Body of pancreas (tissue), 4 donors: ENCODE data around the gene GID8. TPM values are rescaled to one million over a fixed set of nuclear protein-coding genes. Genes with fewer than 3 reads are reported as not detected.

Source experiments
- ATAC-seq: fragments of 150-250 bp; one replicate; pipeline ENCODE4 v1.9.1; 2016
- DNase-seq, 4 donors: peaks; one replicate each; pipeline ENCODE4 v3.0.0-alpha.2; 2019
- H3K27ac ChIP-seq, 4 donors: fragments of 200-600 bp; sonication (generic); 1 replicate in 3 of 4; 2 replicates in 1 of 4; pipeline versions ENCODE4 v1.5.1 to v1.6.1; 2016 to 2019; ENCODE audit warnings: mild to moderate bottlenecking in 1 of 4, mixed read lengths in 1 of 4, moderate library complexity in 1 of 4
- H3K27me3 ChIP-seq, 2 donors: fragments of 200-600 bp; sonication (generic); one replicate each; pipeline ENCODE4 v1.6.0; 2016; ENCODE audit warnings: mild to moderate bottlenecking in 1 of 2
- H3K36me3 ChIP-seq, 2 donors: fragments of 200-600 bp; sonication (generic); replicated peaks in 1 of 2; 2 replicates each; pipeline ENCODE4 v1.5.1; 2016; ENCODE audit warnings: low read depth in 2 of 2; ENCODE audit not compliant: insufficient read depth in 1 of 2
- H3K4me1 ChIP-seq: fragments of 200-600 bp; sonication (generic); one replicate; pipeline ENCODE4 v1.6.0; 2016
- H3K4me3 ChIP-seq, 2 donors: fragments of 200-600 bp; sonication (generic); 1 replicate in 1 of 2; 2 replicates in 1 of 2; pipeline ENCODE4 v1.5.1; 2016 to 2019
- H3K9me3 ChIP-seq, 3 donors: fragments of 200-600 bp; sonication (generic); 1 replicate in 2 of 3; 2 replicates in 1 of 3; pipeline ENCODE4 v1.5.1; 2016
- POLR2A ChIP-seq, 3 donors: fragments of 450-650 bp; IDR thresholded peaks; one replicate each; pipeline ENCODE4 v1.6.1; 2016; ENCODE audit warnings: antibody characterized with exemption in 3 of 3, mild to moderate bottlenecking in 2 of 3
- WGBS, 2 donors: methylation state at CpG; one replicate each; pipeline ENCODE4 v1.1.5; 2017; 5-methylcytosine and 5-hydroxymethylcytosine counted together
- intact Hi-C: fragments of 100-400 bp; cut with DNase I; formaldehyde crosslinking; loops from one replicate; pipeline ENCODE4 v1.15.1; 2023
- total RNA-seq, 2 donors: library from RNA; depleted of rRNA; stranded (reverse); fragments of >200 nt; gene quantifications; one replicate each; pipeline ENCODE4 v1.1.0, GENCODE V29; 2016
- TF ChIP-seq, protein P1 (sequence below), 7 experiments: fragments of 450-650 bp in 4 of 7; fragments of 200-600 bp in 3 of 7; sonication (generic) in 3 of 7; IDR thresholded peaks; one replicate each; pipeline ENCODE4 v1.5.1; 2016 to 2019; ENCODE audit warnings: antibody characterized with exemption in 7 of 7

The GID8 gene
- total RNA-seq, 2 donors from 2014 or later: 26.2 to 29.7 TPM

- WGBS, 2 donors: 85% methylated on average over 6 of the region's 6 CpGs; no CpG with 5 or more reads in 1 of the 2 donors
- intact Hi-C loops: no loop called here
- Histone ChIP-seq H3K4me3 (no peak overlapping the region), H3K9me3 (no peaks in the 10 kb centered on the region), H3K4me1 (no peaks in the 10 kb centered on the region), H3K27ac (no peak overlapping the region), H3K27me3 (no peaks in the 10 kb centered on the region), H3K36me3 (no peaks in the 10 kb centered on the region)
- DNase-seq (no peak), ATAC-seq (no peak)
- no peak for TF ChIP-seq POLR2A (IDR thresholded peaks at IDR 0.05)
- TF ChIP-seq, protein P1, sequence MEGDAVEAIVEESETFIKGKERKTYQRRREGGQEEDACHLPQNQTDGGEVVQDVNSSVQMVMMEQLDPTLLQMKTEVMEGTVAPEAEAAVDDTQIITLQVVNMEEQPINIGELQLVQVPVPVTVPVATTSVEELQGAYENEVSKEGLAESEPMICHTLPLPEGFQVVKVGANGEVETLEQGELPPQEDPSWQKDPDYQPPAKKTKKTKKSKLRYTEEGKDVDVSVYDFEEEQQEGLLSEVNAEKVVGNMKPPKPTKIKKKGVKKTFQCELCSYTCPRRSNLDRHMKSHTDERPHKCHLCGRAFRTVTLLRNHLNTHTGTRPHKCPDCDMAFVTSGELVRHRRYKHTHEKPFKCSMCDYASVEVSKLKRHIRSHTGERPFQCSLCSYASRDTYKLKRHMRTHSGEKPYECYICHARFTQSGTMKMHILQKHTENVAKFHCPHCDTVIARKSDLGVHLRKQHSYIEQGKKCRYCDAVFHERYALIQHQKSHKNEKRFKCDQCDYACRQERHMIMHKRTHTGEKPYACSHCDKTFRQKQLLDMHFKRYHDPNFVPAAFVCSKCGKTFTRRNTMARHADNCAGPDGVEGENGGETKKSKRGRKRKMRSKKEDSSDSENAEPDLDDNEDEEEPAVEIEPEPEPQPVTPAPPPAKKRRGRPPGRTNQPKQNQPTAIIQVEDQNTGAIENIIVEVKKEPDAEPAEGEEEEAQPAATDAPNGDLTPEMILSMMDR (IDR thresholded peaks at IDR 0.05): no peak
Observed at GRCh38 chr20:62967149-62967501, 29.2 kb downstream of the GID8 start.

DNA sequence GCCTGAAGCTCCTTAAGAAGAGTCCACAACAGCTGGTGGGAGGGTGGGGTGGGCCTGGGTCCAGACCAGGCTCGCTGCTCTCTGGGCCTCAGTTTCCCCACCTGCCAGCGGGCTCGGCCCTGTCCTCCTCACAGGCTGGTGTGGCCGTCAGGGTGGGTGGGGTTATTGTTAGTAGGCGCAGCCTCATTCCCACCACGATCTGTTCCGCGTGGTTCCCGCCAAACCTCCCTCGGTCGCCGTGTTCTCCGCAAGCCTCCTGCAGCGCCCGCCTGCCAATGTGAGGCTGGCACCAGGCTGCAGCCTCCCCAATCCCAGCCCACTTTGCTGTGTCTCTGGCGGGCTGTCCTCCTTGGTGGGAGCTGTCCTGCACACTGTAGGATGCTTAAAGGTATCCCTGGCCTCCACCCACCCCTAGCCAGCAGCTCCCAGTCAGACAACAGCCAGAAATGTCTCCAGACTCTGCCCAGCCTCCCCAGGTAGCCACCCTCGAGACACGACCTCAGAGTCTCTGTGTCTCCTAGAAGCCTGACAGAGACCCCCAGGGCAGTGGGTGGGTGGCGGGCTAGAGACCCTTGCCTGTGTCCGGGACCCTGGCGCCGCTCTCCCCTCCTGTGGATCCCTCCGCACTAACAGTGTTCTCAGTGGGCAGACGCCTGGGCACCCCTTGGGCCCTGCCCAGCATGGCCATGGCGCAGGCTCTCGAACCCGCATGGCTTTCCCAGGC, 29.8 kb downstream of the GID8 start:
- Histone ChIP-seq H3K9me3 (no peaks in the 10 kb centered on the region), H3K27me3 (peaks cover 0 to 2% of the 10 kb centered on the region in 2 donors), H3K36me3 (no peaks in the 10 kb centered on the region), H3K4me3 (no peak overlapping the region), H3K27ac (no peak overlapping the region), H3K4me1 (peaks cover 7% of the 10 kb centered on the region)
- DNase-seq (no peak), ATAC-seq (no peak)
- 81 to 86% methylated on average over 6 to 27 of the region's 27 CpGs for WGBS, 2 donors
- TF ChIP-seq, protein P1 (IDR thresholded peaks at IDR 0.05): no peak
- TF ChIP-seq POLR2A (IDR thresholded peaks at IDR 0.05): no peak
- intact Hi-C loops: no loop called here

GRCh38 chr20:62968378-62969178, 30.6 kb downstream of the GID8 start:
- no peaks in the 10 kb centered on the region for H3K36me3 ChIP-seq
- no peak overlapping the region for H3K27ac ChIP-seq
- peaks cover 9% of the 10 kb centered on the region for H3K4me1 ChIP-seq
- ATAC-seq (no peak), DNase-seq (no peak)
- H3K9me3 ChIP-seq: no peaks in the 10 kb centered on the region
- TF ChIP-seq, protein P1 (IDR thresholded peaks at IDR 0.05): no peak
- TF ChIP-seq POLR2A (IDR thresholded peaks at IDR 0.05): no peak
- 60 to 70% methylated on average over 17 to 21 of the region's 21 CpGs for WGBS, 2 donors
- peaks cover 0 to 10% of the 10 kb centered on the region in 2 donors for H3K27me3 ChIP-seq
- intact Hi-C loops: no loop called here
- no peak overlapping the region for H3K4me3 ChIP-seq

DNA sequence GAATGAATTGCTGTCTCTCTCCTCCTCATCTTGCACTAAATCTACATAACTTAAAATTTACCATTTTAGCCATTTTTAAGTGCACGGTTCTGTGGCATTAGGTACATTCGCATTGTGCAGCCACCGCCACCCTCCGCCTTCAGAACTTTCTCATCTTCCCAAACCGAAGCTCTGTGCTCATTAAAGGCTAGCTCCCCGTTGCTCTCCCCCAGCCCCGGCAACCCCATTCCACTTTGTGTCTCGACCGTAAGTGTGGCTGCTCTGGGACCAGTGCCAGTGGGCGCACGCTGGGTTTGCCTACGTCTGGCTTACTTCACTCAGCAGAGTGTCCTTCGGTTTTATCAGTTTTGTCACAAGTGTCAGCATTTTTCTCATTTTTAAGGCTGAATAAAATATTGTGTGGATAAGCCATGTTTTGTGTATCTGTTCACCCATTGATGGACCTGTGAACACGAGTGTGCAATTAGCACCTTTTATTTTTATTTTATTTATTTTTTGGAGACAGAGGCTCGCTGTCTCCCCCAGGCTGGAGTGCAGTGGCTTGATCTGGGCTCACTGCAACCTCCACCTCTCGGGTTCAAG, 31.3 kb downstream of the GID8 start:
- H3K27me3 ChIP-seq: peaks cover 0 to 15% of the 10 kb centered on the region in 2 donors
- no peak overlapping the region for H3K4me3 ChIP-seq
- TF ChIP-seq, protein P1 (IDR thresholded peaks at IDR 0.05): no peak
- no peak for TF ChIP-seq POLR2A (IDR thresholded peaks at IDR 0.05)
- ATAC-seq (no peak), DNase-seq (no peak)
- 38 to 42% methylated on average over 16 of the region's 16 CpGs for WGBS, 2 donors
- intact Hi-C loops: no loop called here
- no peaks in the 10 kb centered on the region for H3K9me3 ChIP-seq
- H3K36me3 ChIP-seq: no peaks in the 10 kb centered on the region
- no peak overlapping the region for H3K27ac ChIP-seq
- peaks cover 9% of the 10 kb centered on the region for H3K4me1 ChIP-seq
